Activated CD4-positive, alpha-beta T cell treated with anti-CD3 and anti-CD28 coated beads, Interleukin-2, amount 50 U/mL, for 48 hours (primary cell): Measurements from ENCODE around the gene INVS.
"Not testable (repeated sequence)": the region's sequence is repeated elsewhere in the genome, so short reads cannot be mapped to it uniquely, and the experiment has no call there.

Experiments used
- DNase-seq, 2 experiments: peaks; one replicate each; pipeline ENCODE4 v3.0.0-alpha.2; 2020

The INVS gene

GRCh38 chr9:100208673-100209072, 109.6 kb downstream of the INVS start:
- no peak for DNase-seq

GRCh38 chr9:100211476-100211875, 112.4 kb downstream of the INVS start:
- no peak for DNase-seq

DNA sequence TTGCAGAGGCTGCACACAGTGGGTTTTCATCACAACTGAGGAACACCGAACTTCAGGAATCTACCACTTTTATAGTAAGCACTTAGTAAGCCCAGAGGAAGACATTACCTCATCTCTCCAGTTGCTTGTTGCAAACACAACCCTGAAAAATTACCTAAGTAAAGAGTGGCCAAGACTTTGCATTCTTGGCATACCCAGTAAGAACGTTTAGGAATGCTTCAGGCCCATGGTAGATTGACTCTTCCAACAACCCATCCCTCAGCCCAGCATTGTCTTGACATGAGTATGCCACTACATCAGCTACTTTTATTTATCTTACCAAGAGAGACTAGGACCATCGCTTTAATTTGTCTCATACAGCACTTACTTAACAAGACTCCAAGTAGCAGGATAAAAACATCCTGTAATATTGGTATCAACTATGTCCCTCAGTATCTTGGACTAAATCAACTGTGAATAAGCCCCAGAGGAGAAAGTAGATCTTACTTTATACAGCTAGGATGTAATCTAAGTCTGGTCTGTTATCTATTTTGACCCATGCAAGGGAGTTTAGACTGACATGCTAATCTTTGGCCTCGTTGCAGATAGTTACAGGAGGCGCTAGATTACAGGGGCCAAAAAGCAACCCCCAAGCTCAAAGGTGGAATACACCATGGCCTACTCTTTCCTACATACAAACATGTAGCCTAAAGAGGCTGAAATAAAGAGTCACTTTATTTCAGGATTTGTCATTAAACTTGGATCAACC, 114.9 kb downstream of the INVS start:
- DNase-seq = no peak

DNA sequence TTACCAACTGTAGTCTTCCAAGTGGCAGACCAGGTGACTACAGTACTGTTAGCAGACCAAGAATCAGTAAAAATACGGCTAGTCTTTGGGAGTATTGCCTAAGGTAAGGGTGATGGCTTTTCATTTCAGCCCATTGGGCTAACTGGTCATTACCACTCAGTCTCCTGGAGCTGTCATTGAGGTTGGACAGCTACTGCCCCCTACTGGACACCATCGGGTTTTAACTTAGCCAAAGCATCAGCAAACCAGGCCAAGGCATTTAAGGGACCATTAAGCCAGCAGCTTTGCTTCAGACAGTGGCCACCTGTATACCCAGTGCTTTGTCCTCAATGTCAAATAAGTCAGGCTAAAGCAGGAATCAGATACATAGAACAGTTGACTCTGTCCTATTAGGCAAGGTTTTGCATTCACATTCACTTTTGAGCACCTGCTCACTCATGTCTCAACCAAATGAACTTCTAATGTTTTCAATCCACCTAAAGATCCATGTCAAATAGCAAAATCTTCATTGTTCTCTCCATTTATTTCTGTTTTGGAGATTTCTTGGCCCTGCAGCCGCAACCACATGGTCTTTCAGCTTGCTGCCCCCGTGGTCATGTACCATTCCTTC, 117.2 kb downstream of the INVS start:
- peak; percentile 73 to 78 for DNase-seq

DNA sequence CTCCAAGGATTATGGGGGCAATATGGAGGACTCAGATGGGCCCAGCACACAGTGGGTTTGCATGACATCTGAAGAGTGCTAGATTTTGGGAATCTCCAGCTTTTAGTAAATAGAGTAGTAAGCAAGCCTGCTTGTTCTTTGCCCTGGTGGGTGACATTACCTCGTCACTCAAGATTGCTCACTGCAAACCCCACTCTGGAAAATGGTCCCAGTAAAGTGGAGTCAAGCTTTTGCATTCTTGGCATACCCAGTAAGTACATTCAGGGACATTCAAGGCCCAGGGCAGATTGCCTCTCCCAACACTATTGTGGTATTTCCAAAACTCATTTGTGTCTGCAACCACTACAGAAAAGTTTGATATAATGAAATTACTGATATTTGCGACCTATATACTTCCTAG, 118.5 kb downstream of the INVS start:
- DNase-seq = no peak

DNA sequence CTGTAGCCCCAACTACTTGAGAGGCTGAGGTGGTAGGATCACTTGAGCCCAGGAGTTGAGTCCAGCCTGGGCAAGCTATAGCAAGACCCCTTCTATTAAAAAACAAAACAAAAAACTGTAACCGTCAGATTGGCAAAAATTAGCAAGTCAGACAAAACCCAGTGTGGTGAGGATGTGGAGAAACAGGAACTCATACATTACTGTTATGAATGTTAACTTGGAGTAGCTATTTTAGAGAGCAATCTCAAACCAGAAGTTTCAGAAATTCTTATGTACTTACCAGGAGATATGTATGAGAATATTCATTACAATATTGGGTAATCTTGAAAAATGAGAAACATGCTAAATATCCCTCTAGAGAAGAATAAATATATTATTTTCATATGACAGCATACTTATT, 120.3 kb downstream of the INVS start:
- DNase-seq = no peak

- no peak for DNase-seq
Observed at GRCh38 chr9:100220936-100221335, 121.9 kb downstream of the INVS start.

- no peak for DNase-seq
Observed at GRCh38 chr9:100221538-100221937, 122.5 kb downstream of the INVS start.

GRCh38 chr9:100222674-100223073, 123.6 kb downstream of the INVS start:
- no peak for DNase-seq

DNA sequence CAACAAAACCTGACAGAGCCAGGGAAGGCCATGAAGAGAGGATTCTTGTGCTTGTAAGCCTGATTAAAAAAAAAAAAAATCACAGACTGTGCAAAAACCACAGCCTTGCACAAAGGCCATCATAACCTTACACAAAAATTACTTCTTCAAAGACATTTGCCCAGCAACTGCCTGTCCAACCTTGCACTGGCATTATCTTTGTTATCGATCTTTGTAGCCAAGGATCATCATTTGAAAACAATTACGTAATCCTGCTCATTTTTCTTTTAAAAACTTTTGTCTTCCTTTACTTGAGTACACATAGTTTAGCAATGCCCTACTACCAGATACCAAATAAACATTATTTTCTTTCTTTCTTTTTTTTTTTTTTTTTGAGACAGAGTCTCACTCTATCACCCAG, 128.6 kb downstream of the INVS start:
- no peak for DNase-seq

DNA sequence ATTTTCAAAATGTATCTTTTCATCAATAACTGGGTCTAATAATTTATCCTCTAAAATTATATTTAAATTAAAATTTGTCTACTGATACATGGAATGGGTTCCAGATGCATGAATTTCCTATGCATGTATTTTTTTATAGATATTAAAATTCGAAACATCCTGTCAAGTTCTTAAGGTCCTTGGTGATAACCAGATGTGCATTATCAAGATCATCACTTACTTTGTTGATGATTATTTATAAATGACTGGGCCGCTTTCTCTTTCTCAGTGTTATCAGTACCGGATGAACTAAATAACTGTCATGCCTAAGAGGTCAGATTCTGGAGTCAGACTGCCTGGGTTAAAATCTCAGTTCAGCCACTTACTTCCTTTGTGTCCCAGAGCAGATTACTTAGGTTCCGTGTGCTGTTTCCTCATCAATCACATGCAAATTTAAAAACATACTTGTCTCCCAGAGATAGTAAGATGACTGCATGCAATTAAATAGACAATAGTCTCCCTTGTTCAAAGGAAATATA, 129.4 kb downstream of the INVS start:
- DNase-seq = no peak

DNA sequence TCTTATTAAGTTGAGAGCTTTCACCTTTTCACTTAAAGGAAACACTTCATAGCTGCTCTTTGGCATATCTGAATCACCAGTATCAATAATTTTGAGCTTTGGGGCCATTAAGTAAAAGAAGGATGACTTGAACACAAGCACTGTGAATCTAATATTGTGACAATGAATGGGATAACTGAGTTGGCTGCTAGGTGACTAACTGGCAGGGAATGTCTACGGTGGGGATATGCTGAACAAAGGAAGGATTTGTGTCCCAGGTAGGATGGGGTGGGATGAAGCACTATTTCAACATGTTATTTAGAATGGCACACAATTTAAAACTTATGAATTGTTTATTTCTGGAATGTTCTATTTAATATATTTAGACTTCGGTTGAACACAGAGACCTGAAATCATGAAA, 130.1 kb downstream of the INVS start:
- no peak for DNase-seq

GRCh38 chr9:100229561-100229960, 130.5 kb downstream of the INVS start:
- no peak for DNase-seq

DNA sequence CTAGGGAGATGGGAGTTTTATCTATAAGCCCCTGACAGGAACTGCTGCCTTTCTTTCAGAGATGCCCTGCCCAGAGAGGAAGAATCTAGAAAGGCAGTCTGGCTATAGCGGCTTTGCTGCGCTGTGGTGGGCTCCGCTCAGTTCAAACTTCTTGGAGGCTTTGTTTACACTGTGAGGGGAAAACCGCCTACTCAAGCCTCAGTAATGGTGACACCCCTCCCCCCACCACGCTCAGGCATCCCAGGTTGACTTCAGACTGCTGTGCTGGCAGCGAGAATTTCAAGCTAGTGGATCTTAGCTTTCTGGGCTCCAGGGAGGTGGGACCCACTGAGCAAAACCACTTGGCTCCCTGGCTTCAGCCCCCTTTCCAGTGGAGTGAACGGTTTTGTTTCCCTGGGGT, 137.9 kb downstream of the INVS start:
- not testable (repeated sequence) for DNase-seq

GRCh38 chr9:100240512-100240911, 141.5 kb downstream of the INVS start:
- DNase-seq = no peak

DNA sequence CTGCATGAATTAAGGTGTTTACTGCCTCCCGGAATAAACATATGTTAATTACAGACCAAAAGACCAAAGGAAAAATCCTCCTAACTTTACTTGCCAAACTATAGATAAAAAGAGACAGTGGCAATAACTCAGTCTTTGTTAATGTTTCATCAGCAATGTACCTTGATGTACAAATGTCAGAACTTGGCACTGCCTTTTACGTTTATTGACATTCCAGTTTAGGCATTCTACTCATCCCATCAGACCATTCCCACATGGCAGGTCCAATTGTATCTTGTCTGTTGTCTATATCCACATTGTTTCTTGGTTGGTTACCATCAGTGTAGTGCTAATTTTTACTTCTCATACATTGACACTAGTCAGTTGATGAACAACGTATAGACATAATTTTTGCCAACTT, 168.2 kb downstream of the INVS start:
- DNase-seq = no peak

GRCh38 chr9:100268271-100268670, 169.2 kb downstream of the INVS start:
- DNase-seq = no peak

DNA sequence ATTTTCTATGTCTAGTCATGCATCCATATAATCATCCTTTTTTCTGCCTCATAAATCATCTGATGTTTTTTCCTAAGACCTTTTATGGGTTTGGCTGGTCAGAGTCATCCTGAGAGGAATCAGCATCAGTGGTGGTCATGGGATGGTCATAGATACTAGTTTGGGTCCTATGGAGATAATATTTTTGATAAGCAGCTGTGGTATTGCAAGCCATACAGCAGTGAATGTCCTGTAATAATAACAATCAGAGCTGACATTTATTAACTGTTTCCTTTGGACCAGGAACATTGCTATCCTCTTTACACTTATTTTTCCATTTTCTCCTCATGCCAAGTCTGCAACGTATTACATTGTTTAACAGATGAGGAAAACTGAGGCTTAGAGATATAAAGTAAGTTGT, 170.6 kb downstream of the INVS start:
- no peak for DNase-seq

- no peak for DNase-seq
Observed at GRCh38 chr9:100277166-100277979, 178.3 kb downstream of the INVS start.

DNA sequence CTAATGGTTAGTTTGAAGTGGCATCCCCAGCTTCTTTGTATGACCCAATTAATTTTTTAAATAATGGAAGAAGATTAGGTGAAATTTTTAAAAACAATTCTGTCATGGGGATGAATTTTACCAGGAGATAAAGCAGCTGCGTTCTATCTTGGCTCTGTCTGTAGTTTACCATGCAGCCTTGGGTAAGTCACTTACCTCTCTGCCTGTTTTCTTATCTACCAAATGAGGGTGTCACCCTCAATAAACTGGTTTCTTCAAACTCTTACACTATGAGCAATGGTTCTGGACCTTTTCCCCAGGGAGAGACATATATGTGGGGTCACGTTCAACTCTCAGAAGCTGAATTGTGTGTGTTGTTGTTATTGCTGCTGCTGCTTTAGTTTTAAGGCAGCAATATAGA, 182.0 kb downstream of the INVS start:
- no peak for DNase-seq

GRCh38 chr9:100281676-100282387, 182.8 kb downstream of the INVS start:
- no peak for DNase-seq

GRCh38 chr9:100282388-100282719, 183.3 kb downstream of the INVS start:
- DNase-seq = no peak

GRCh38 chr9:100284247-100284646, 185.2 kb downstream of the INVS start:
- no peak for DNase-seq
